H9 (cell line): Measurements from ENCODE around the gene DYNC2LI1. TPM values are rescaled to one million over a fixed set of nuclear protein-coding genes. Genes with fewer than 3 reads are reported as not detected.

Experiments
- DNase-seq: peaks from one replicate; pipeline ENCODE4 v3.0.0-alpha.2; 2017
- H2AFZ ChIP-seq: one replicate; pipeline ENCODE4 v1.6.1; 2013; ENCODE audit warnings: mild to moderate bottlenecking, low read length, control low read depth, moderate library complexity
- H2AK5ac ChIP-seq: 2 replicates; pipeline ENCODE4 v1.6.1; 2013; ENCODE audit warnings: low read length, control low read depth, mixed read lengths; ENCODE audit not compliant: insufficient read length
- H2BK120ac ChIP-seq: one replicate; pipeline ENCODE4 v1.6.1; 2013; ENCODE audit warnings: low read depth, mild to moderate bottlenecking, low read length, control low read depth, inconsistent platforms; ENCODE audit not compliant: poor library complexity, severe bottlenecking
- H2BK12ac ChIP-seq: 2 replicates; pipeline ENCODE4 v1.6.1; 2013; ENCODE audit warnings: low read length, control low read depth, mixed read lengths, low read depth; ENCODE audit not compliant: insufficient read length
- H2BK15ac ChIP-seq: 2 replicates; pipeline ENCODE4 v1.6.1; 2013; ENCODE audit warnings: low read depth, low read length, control low read depth
- H2BK20ac ChIP-seq: one replicate; pipeline ENCODE4 v1.6.1; 2013; ENCODE audit warnings: low read depth, mild to moderate bottlenecking, low read length, control low read depth, inconsistent platforms; ENCODE audit not compliant: poor library complexity, severe bottlenecking
- H2BK5ac ChIP-seq: 2 replicates; pipeline ENCODE4 v1.6.1; 2013; ENCODE audit warnings: low read length, control low read depth, mixed read lengths; ENCODE audit not compliant: insufficient read length
- H3K14ac ChIP-seq: 2 replicates; pipeline ENCODE4 v1.6.1; 2013; ENCODE audit warnings: low read length, control low read depth; ENCODE audit not compliant: insufficient read depth
- H3K18ac ChIP-seq: 2 replicates; pipeline ENCODE4 v1.6.1; 2013; ENCODE audit warnings: low read depth, mild to moderate bottlenecking, mixed read lengths, low read length, control low read depth; ENCODE audit not compliant: insufficient read length
- H3K23ac ChIP-seq: 2 replicates; pipeline ENCODE4 v1.6.1; 2013; ENCODE audit warnings: low read length, control low read depth, mixed read lengths, low read depth; ENCODE audit not compliant: insufficient read length
- H3K23me2 ChIP-seq: 2 replicates; pipeline ENCODE4 v1.6.1; 2013; ENCODE audit warnings: low read depth, mild to moderate bottlenecking, mixed read lengths, low read length, control low read depth; ENCODE audit not compliant: insufficient read length, poor library complexity, severe bottlenecking
- H3K27ac ChIP-seq: 2 replicates; pipeline ENCODE4 v1.5.1; 2013; ENCODE audit warnings: low read length, control low read depth, mixed read lengths, low read depth; ENCODE audit not compliant: insufficient read length
- H3K27me3 ChIP-seq: 2 replicates; pipeline ENCODE4 v1.6.1; 2013; ENCODE audit warnings: low read length, control low read depth, inconsistent platforms; ENCODE audit not compliant: insufficient read depth
- H3K4ac ChIP-seq: 2 replicates; pipeline ENCODE4 v1.6.1; 2013; ENCODE audit warnings: low read depth, mild to moderate bottlenecking, control low read depth, inconsistent platforms, low read length, moderate library complexity
- H3K4me1 ChIP-seq: 2 replicates; pipeline ENCODE4 v1.6.1; 2013; ENCODE audit warnings: low read length, control low read depth, inconsistent platforms; ENCODE audit not compliant: insufficient read depth
- H3K4me2 ChIP-seq: 2 replicates; pipeline ENCODE4 v1.6.1; 2013; ENCODE audit warnings: low read length, control low read depth, mixed read lengths; ENCODE audit not compliant: insufficient read length, insufficient read depth
- H3K56ac ChIP-seq: 2 replicates; pipeline ENCODE4 v1.6.1; 2013; ENCODE audit warnings: low read depth, mild to moderate bottlenecking, mixed read lengths, low read length, control low read depth; ENCODE audit not compliant: insufficient read length
- H3K79me1 ChIP-seq: 2 replicates; pipeline ENCODE4 v1.6.1; 2013; ENCODE audit warnings: low read depth, mild to moderate bottlenecking, moderate library complexity, low read length, control low read depth, inconsistent platforms; ENCODE audit not compliant: insufficient read depth, poor library complexity, severe bottlenecking
- H3K79me2 ChIP-seq: 2 replicates; pipeline ENCODE4 v1.6.1; 2013; ENCODE audit warnings: low read length, control low read depth, inconsistent platforms; ENCODE audit not compliant: insufficient read depth
- H3K9ac ChIP-seq: 2 replicates; pipeline ENCODE4 v1.6.1; 2013; ENCODE audit warnings: low read length, control low read depth, mixed read lengths; ENCODE audit not compliant: insufficient read length; ENCODE audit errors: extremely low read depth
- H3K9me3 ChIP-seq: one replicate; pipeline ENCODE4 v1.6.1; 2013; ENCODE audit warnings: low read depth, low read length, inconsistent platforms; ENCODE audit not compliant: control insufficient read depth
- H3T11ph ChIP-seq: one replicate; pipeline ENCODE4 v1.6.1; 2013; ENCODE audit warnings: mild to moderate bottlenecking, low read length, control low read depth, inconsistent platforms
- H4K20me1 ChIP-seq: one replicate; pipeline ENCODE4 v1.6.1; 2013; ENCODE audit not compliant: control insufficient read depth, insufficient read length, insufficient read depth
- H4K5ac ChIP-seq: 2 replicates; pipeline ENCODE4 v1.6.1; 2013; ENCODE audit warnings: low read depth, mild to moderate bottlenecking, mixed read lengths, low read length, control low read depth; ENCODE audit not compliant: insufficient read length
- H4K8ac ChIP-seq: replicated peaks from 2 replicates; pipeline ENCODE4 v1.6.1; 2013; ENCODE audit warnings: low read length, control low read depth, mixed read lengths, low read depth; ENCODE audit not compliant: insufficient read length
- H4K91ac ChIP-seq: 2 replicates; pipeline ENCODE4 v1.6.1; 2013; ENCODE audit warnings: low read depth, mild to moderate bottlenecking, moderate library complexity, mixed read lengths, low read length, control low read depth; ENCODE audit not compliant: insufficient read length
- H3K27ac Mint-ChIP-seq, 3 experiments: 2 replicates in 2 of 3; 3 replicates in 1 of 3; pipeline ENCODE4 v1.8.0; 2020 to 2021; ENCODE audit warnings: mixed read lengths in 3 of 3, mild to moderate bottlenecking in 1 of 3, moderate library complexity in 1 of 3
- H3K27me3 Mint-ChIP-seq: 2 replicates; pipeline ENCODE4 v1.8.0; 2021; ENCODE audit warnings: low read depth, mild to moderate bottlenecking, moderate library complexity, mixed read lengths
- H3K36me3 Mint-ChIP-seq, 3 experiments: 2 replicates in 2 of 3; 3 replicates in 1 of 3; pipeline ENCODE4 v1.8.0; 2020 to 2021; ENCODE audit warnings: low read depth in 3 of 3, mixed read lengths in 3 of 3; ENCODE audit not compliant: insufficient read depth in 1 of 3
- H3K4me1 Mint-ChIP-seq, 2 experiments: 2 replicates each; pipeline ENCODE4 v1.8.0; 2020; ENCODE audit warnings: mixed read lengths in 2 of 2
- H3K4me3 Mint-ChIP-seq, 2 experiments: 2 replicates in 1 of 2; 3 replicates in 1 of 2; pipeline ENCODE4 v1.8.0; 2020 to 2021; ENCODE audit warnings: mild to moderate bottlenecking in 2 of 2, mixed read lengths in 2 of 2, moderate library complexity in 1 of 2
- H3K9me3 Mint-ChIP-seq, 2 experiments: 2 replicates in 1 of 2; 3 replicates in 1 of 2; pipeline ENCODE4 v1.8.0; 2020; ENCODE audit warnings: mild to moderate bottlenecking in 2 of 2, mixed read lengths in 2 of 2, moderate library complexity in 1 of 2
- CTCF ChIP-seq: fragments of 200-600 bp; sonication (generic); conservative IDR thresholded peaks from 3 replicates; pipeline ENCODE4 v1.8.0; 2021; ENCODE audit warnings: antibody characterized with exemption, mild to moderate bottlenecking
- WGBS: extraction: QIAGEN DNeasy Blood & Tissue Kit; methylation state at CpG from one replicate; pipeline ENCODE4 v1.1.7; 2013; ENCODE audit warnings: missing lambda C conversion rate, low lambda C conversion rate, mixed read lengths; ENCODE audit not compliant: insufficient read length; ENCODE audit errors: extremely low coverage; 5-methylcytosine and 5-hydroxymethylcytosine counted together
- total RNA-seq: library from RNA; stranded (reverse); gene quantifications from 2 replicates; pipeline ENCODE4 v1.2.1, GENCODE V29; 2021

Gene DYNC2LI1
- total RNA-seq, 1 experiment from 2014 or later, result 8.5 TPM

GRCh38 chr2:43745457-43745856, 28.4 kb upstream of the DYNC2LI1 start:
- WGBS, result no CpG with 5 or more reads among the region's 3 CpGs
- Histone ChIP-seq H3K4ac (no peak overlapping the region), H3K18ac (no peak overlapping the region), H3K27me3 (no peaks in the 10 kb centered on the region), H4K91ac (no peak overlapping the region), H3K79me1 (no peaks in the 10 kb centered on the region), H3T11ph (no peak overlapping the region), H4K8ac (no peak overlapping the region), H3K9ac (no peak overlapping the region), H2BK5ac (no peak overlapping the region), H2AK5ac (no peak overlapping the region), H2BK120ac (no peak overlapping the region), H3K14ac (no peak overlapping the region), H4K20me1 (no peaks in the 10 kb centered on the region), H3K56ac (no peak overlapping the region), H3K4me2 (no peak overlapping the region), H3K4me1 (no peaks in the 10 kb centered on the region), H2AFZ (no peak overlapping the region), H2BK12ac (no peak overlapping the region), H3K27ac (no peak overlapping the region), H3K79me2 (no peaks in the 10 kb centered on the region), H3K23me2 (no peaks in the 10 kb centered on the region), H2BK15ac (no peak overlapping the region), H3K23ac (no peak overlapping the region), H4K5ac (no peak overlapping the region), H2BK20ac (no peak overlapping the region), H3K9me3 (no peaks in the 10 kb centered on the region)
- Mint-ChIP-seq H3K27me3 (no peaks in the 10 kb centered on the region), H3K4me1 (no peaks in the 10 kb centered on the region), H3K36me3 (peaks cover 0 to 2% (median 0%) of the 10 kb centered on the region in 3 experiments; a peak in 1 of 7 replicates), H3K9me3 (no peaks in the 10 kb centered on the region), H3K4me3 (no peak overlapping the region), H3K27ac (no peak overlapping the region)
- no peak for TF ChIP-seq CTCF
- DNase-seq, result no peak
